ENCODE results near the gene ZNF506. TPM values are rescaled to one million over a fixed set of nuclear protein-coding genes. Genes with fewer than 3 reads are reported as not detected.
"Not testable (repeated sequence)": the region's sequence is repeated elsewhere in the genome, so short reads cannot be mapped to it uniquely, and the experiment has no call there.

Gene ZNF506
- polyA plus RNA-seq, 1 donor from 2014 or later, result 95.5 TPM

DNA sequence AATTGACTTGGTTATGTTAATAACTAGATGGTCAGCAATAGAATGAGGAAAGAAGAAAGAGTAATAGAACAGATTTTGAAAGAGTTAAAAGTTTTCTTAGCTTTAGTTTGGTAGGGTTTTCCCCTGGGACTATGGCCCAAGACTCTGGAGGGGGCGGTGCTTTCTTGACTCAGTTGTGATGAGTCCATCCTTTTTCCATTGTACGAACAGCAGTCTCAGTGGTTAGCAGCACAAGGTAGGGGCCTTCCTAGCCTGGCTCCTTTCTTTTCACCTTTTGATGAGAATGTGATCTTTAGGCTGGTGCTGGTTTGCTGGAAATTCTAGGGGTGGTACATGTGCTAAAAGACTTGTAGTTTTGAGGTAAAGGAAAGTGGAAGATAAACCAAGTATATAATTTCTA is 38.8 kb downstream of the ZNF506 start:
- no peaks in the 10 kb centered on the region for H3K36me3 ChIP-seq (ENCODE audit: insufficient read depth, low read length)
- no peaks in the 10 kb centered on the region for H3K27me3 ChIP-seq (ENCODE audit: insufficient read depth, low read depth, low read length)
- no peak overlapping the region for H2AFZ ChIP-seq (ENCODE audit: low read depth, low read length)
- no peak overlapping the region for H3K9ac ChIP-seq (ENCODE audit: low read length)
- no peak for TF ChIP-seq SMC3 (conservative IDR thresholded peaks at IDR 0.05; ENCODE audit: poor library complexity)
- TF ChIP-seq, protein P1, sequence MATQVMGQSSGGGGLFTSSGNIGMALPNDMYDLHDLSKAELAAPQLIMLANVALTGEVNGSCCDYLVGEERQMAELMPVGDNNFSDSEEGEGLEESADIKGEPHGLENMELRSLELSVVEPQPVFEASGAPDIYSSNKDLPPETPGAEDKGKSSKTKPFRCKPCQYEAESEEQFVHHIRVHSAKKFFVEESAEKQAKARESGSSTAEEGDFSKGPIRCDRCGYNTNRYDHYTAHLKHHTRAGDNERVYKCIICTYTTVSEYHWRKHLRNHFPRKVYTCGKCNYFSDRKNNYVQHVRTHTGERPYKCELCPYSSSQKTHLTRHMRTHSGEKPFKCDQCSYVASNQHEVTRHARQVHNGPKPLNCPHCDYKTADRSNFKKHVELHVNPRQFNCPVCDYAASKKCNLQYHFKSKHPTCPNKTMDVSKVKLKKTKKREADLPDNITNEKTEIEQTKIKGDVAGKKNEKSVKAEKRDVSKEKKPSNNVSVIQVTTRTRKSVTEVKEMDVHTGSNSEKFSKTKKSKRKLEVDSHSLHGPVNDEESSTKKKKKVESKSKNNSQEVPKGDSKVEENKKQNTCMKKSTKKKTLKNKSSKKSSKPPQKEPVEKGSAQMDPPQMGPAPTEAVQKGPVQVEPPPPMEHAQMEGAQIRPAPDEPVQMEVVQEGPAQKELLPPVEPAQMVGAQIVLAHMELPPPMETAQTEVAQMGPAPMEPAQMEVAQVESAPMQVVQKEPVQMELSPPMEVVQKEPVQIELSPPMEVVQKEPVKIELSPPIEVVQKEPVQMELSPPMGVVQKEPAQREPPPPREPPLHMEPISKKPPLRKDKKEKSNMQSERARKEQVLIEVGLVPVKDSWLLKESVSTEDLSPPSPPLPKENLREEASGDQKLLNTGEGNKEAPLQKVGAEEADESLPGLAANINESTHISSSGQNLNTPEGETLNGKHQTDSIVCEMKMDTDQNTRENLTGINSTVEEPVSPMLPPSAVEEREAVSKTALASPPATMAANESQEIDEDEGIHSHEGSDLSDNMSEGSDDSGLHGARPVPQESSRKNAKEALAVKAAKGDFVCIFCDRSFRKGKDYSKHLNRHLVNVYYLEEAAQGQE (IDR thresholded peaks at IDR 0.05; ENCODE audit: borderline replicate concordance), result no peak
- no peak for TF ChIP-seq POLR2AphosphoS5 (IDR thresholded peaks at IDR 0.05)
- no peak for TF ChIP-seq EP300 (conservative IDR thresholded peaks at IDR 0.05; ENCODE audit: poor library complexity, severe bottlenecking)
- TF ChIP-seq RAD21 (conservative IDR thresholded peaks at IDR 0.05), result no peak
- no peak for TF ChIP-seq MXI1 (conservative IDR thresholded peaks at IDR 0.05; ENCODE audit: poor library complexity, severe bottlenecking)
- TF ChIP-seq, protein P2, sequence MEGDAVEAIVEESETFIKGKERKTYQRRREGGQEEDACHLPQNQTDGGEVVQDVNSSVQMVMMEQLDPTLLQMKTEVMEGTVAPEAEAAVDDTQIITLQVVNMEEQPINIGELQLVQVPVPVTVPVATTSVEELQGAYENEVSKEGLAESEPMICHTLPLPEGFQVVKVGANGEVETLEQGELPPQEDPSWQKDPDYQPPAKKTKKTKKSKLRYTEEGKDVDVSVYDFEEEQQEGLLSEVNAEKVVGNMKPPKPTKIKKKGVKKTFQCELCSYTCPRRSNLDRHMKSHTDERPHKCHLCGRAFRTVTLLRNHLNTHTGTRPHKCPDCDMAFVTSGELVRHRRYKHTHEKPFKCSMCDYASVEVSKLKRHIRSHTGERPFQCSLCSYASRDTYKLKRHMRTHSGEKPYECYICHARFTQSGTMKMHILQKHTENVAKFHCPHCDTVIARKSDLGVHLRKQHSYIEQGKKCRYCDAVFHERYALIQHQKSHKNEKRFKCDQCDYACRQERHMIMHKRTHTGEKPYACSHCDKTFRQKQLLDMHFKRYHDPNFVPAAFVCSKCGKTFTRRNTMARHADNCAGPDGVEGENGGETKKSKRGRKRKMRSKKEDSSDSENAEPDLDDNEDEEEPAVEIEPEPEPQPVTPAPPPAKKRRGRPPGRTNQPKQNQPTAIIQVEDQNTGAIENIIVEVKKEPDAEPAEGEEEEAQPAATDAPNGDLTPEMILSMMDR (IDR thresholded peaks at IDR 0.05; ENCODE audit: poor library complexity, severe bottlenecking), result no peak
- no peak for TF ChIP-seq EZH2 (IDR thresholded peaks at IDR 0.05; ENCODE audit: borderline replicate concordance, insufficient read depth, low read length, poor library complexity, severe bottlenecking)
- TF ChIP-seq TAF1 (IDR thresholded peaks at IDR 0.05; ENCODE audit: low read depth), result no peak
- no peaks in the 10 kb centered on the region for H4K20me1 ChIP-seq (ENCODE audit: insufficient read depth)
- no peak overlapping the region for H3K4me3 ChIP-seq (ENCODE audit: low read length)
- H3K4me2 ChIP-seq (ENCODE audit: low read length), result no peak overlapping the region
- H3K9me3 ChIP-seq (ENCODE audit: low read length), result no peaks in the 10 kb centered on the region
- H3F3A ChIP-seq (ENCODE audit: insufficient read depth, low read length, poor library complexity, severe bottlenecking), result no peaks in the 10 kb centered on the region
- H3K9me2 ChIP-seq (ENCODE audit: insufficient read depth, low read length), result no peaks in the 10 kb centered on the region
- no peak overlapping the region for H3K27ac ChIP-seq (ENCODE audit: low read length)
- peaks cover 3% of the 10 kb centered on the region for H3K79me2 ChIP-seq (replicated peaks; ENCODE audit: insufficient read depth, low read length)

DNA sequence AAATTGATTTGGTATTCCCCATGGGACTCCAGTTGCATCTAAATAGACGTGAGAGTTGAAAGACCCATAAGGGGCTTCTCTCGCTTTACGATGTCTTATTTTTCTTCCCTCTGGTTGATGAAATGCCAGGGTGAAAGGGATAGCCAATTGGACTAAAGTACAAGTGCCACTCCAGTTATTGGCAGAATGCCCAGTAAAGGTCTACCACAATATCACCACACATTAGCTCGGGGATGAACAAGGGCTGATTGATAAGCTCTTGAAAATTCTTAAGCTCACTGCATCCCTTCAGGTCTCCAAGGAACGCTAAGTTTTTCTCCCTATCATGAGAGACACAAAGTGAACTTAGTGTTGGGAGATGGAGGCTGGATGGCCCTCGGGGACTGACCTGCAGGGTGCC is 39.8 kb downstream of the ZNF506 start:
- H3F3A ChIP-seq (ENCODE audit: insufficient read depth, low read length, poor library complexity, severe bottlenecking); H3K79me2 ChIP-seq (replicated peaks; ENCODE audit: insufficient read depth, low read length); H3K9me2 ChIP-seq (ENCODE audit: insufficient read depth, low read length); H4K20me1 ChIP-seq (ENCODE audit: insufficient read depth); H3K4me3 ChIP-seq (ENCODE audit: low read length); H3K9me3 ChIP-seq (ENCODE audit: low read length); H2AFZ ChIP-seq (ENCODE audit: low read depth, low read length); H3K4me2 ChIP-seq (ENCODE audit: low read length); H3K36me3 ChIP-seq (ENCODE audit: insufficient read depth, low read length); H3K9ac ChIP-seq (ENCODE audit: low read length); H3K27me3 ChIP-seq (ENCODE audit: insufficient read depth, low read depth, low read length); H3K27ac ChIP-seq (ENCODE audit: low read length): not testable (repeated sequence)

DNA sequence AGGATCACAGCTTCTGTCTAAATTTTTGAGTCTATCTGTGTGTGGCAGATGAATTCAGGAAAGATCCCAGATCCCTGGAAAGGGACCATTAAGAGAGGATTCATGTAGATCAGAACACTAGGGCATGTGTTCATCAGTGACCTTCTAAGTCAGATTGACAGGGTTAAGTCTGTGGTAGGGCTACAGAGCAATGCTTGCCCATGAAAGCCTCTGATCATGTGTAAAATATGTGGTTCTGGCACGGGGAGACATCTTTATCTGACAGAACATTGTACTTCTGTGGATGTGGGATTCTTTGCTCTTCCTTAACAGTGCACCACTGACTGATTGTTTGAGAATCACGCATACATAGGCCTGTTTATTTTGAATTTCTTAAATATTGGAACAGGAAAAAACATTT is 42.9 kb downstream of the ZNF506 start:
- H3K36me3 ChIP-seq (ENCODE audit: insufficient read depth, low read length), result no peaks in the 10 kb centered on the region
- no peaks in the 10 kb centered on the region for H3K9me3 ChIP-seq (ENCODE audit: low read length)
- H2AFZ ChIP-seq (ENCODE audit: low read depth, low read length), result no peak overlapping the region
- peaks cover 12% of the 10 kb centered on the region for H3K79me2 ChIP-seq (replicated peaks; ENCODE audit: insufficient read depth, low read length)
- no peak overlapping the region for H3K9ac ChIP-seq (ENCODE audit: low read length)
- H3K9me2 ChIP-seq (ENCODE audit: insufficient read depth, low read length), result no peaks in the 10 kb centered on the region
- H3K4me3 ChIP-seq (ENCODE audit: low read length), result no peak overlapping the region
- H3K27me3 ChIP-seq (ENCODE audit: insufficient read depth, low read depth, low read length), result no peaks in the 10 kb centered on the region
- TF ChIP-seq TAF1 (IDR thresholded peaks at IDR 0.05; ENCODE audit: low read depth), result no peak
- TF ChIP-seq RAD21 (conservative IDR thresholded peaks at IDR 0.05), result no peak
- no peak for TF ChIP-seq EP300 (conservative IDR thresholded peaks at IDR 0.05; ENCODE audit: poor library complexity, severe bottlenecking)
- TF ChIP-seq MXI1 (conservative IDR thresholded peaks at IDR 0.05; ENCODE audit: poor library complexity, severe bottlenecking), result no peak
- no peak for TF ChIP-seq POLR2AphosphoS5 (IDR thresholded peaks at IDR 0.05)
- H3K4me2 ChIP-seq (ENCODE audit: low read length), result no peak overlapping the region
- H3K27ac ChIP-seq (ENCODE audit: low read length), result no peak overlapping the region
- no peaks in the 10 kb centered on the region for H3F3A ChIP-seq (ENCODE audit: insufficient read depth, low read length, poor library complexity, severe bottlenecking)
- H4K20me1 ChIP-seq (ENCODE audit: insufficient read depth), result no peaks in the 10 kb centered on the region
